Measurements from ENCODE around the gene TRAF2. TPM values are rescaled to one million over a fixed set of nuclear protein-coding genes. Genes with fewer than 3 reads are reported as not detected.
"Not testable (repeated sequence)": the region's sequence is repeated elsewhere in the genome, so short reads cannot be mapped to it uniquely, and the experiment has no call there.

TRAF2 gene
- polyA plus RNA-seq, 3 donors: 1.6 to 6.1 (median 2.0) TPM

GRCh38 chr9:136842380-136842948 is 43.9 kb upstream of the TRAF2 start, which contains the start of gene AJM1:
Gene AJM1, plus strand, starts transcription at chr9:136842478. Its CDS starts 1,937 bp downstream, at chr9:136844415.
- not testable (repeated sequence) for H4K20me1 ChIP-seq (ENCODE audit: insufficient read depth, low read length); H3K9me3 ChIP-seq (replicated peaks in 1 of 2; ENCODE audit: control insufficient read depth in 1 of 2, insufficient read depth in 1 of 2, low read length in 2 of 2); H3K27ac ChIP-seq (ENCODE audit: low read depth in 1 of 2, low read length in 2 of 2); H3K27ac Mint-ChIP-seq; H3K79me2 ChIP-seq (ENCODE audit: insufficient read depth, low read length)
- Histone ChIP-seq H3K4me3 (replicated peaks in 1 of 3; ENCODE audit: low read depth in 2 of 3, low read length in 3 of 3) (peak within 1 kb of the TSS; percentile 18 to 74 (median 43)), H3K27me3 (ENCODE audit: control insufficient read depth in 2 of 2, insufficient read depth in 2 of 2, low read length in 2 of 2) (peaks cover 12 to 36% of the 10 kb centered on the region in 2 donors), H2AFZ (ENCODE audit: insufficient read depth, low read depth, low read length, poor library complexity, severe bottlenecking) (peak within 1 kb of the TSS; percentile 78), H3K4me2 (replicated peaks; ENCODE audit: extremely low read depth, low read length, poor library complexity, severe bottlenecking) (peak within 1 kb of the TSS; percentile 72), H3K4me1 (ENCODE audit: control insufficient read depth in 1 of 2, insufficient read depth in 2 of 2, low read length in 2 of 2) (peaks cover 19 to 37% of the 10 kb centered on the region in 2 donors), H3K36me3 (replicated peaks in 1 of 2; ENCODE audit: control insufficient read depth in 1 of 2, insufficient read depth in 2 of 2, low read length in 2 of 2) (peaks cover 18 to 22% of the 10 kb centered on the region in 2 donors), H3K9ac (ENCODE audit: insufficient read depth, low read length, poor library complexity, severe bottlenecking) (peak within 1 kb of the TSS; percentile 46)
- TF ChIP-seq CTCF (IDR thresholded peaks at IDR 0.05): peak; percentile 91
- peaks cover 15% of the 10 kb centered on the region for H3K4me1 Mint-ChIP-seq
- intact Hi-C loops (cut with micrococcal nuclease): loop anchor here (5.0 to 10.0 kb wide), 3 partner anchors 35 to 190 kb away; partner anchors contain the start of genes C8G (in 1 of the 2), FBXW5 (in 1 of the 2), FUT7 (in 1 of the 2) and RABL6 (in 1 of the 2)
- peak; percentile 65 to 67 (median 66) for DNase-seq
- WGBS (ENCODE audit: insufficient coverage): under 1% methylated on average over 16 of the region's 27 CpGs
- H3K27me3 Mint-ChIP-seq (ENCODE audit: low read depth in 3 of 3): peaks cover 24 to 51% (median 37%) of the 10 kb centered on the region in 3 donors
- H3K9me3 Mint-ChIP-seq: peaks cover 0 to 15% (median 12%) of the 10 kb centered on the region in 7 donors
- peak within 1 kb of the TSS; percentile 70 to 86 for H3K4me3 Mint-ChIP-seq
- peaks cover 18 to 29% of the 10 kb centered on the region in 2 donors for H3K36me3 Mint-ChIP-seq

- peak overlapping the region; percentile 47 to 79 for H3K4me3 Mint-ChIP-seq
- WGBS (ENCODE audit: insufficient coverage): 23% methylated on average over 21 of the region's 21 CpGs
- peaks cover 22% of the 10 kb centered on the region for H3K4me1 Mint-ChIP-seq
- peaks cover 16 to 23% of the 10 kb centered on the region in 2 donors for H3K36me3 Mint-ChIP-seq
- H4K20me1 ChIP-seq (ENCODE audit: insufficient read depth, low read length); H3K79me2 ChIP-seq (ENCODE audit: insufficient read depth, low read length); H3K9me3 ChIP-seq (replicated peaks in 1 of 2; ENCODE audit: control insufficient read depth in 1 of 2, insufficient read depth in 1 of 2, low read length in 2 of 2); H3K27ac ChIP-seq (ENCODE audit: low read depth in 1 of 2, low read length in 2 of 2); H3K4me3 ChIP-seq (replicated peaks in 1 of 3; ENCODE audit: low read depth in 2 of 3, low read length in 3 of 3); H3K4me2 ChIP-seq (replicated peaks; ENCODE audit: extremely low read depth, low read length, poor library complexity, severe bottlenecking); H3K9ac ChIP-seq (ENCODE audit: insufficient read depth, low read length, poor library complexity, severe bottlenecking); H2AFZ ChIP-seq (ENCODE audit: insufficient read depth, low read depth, low read length, poor library complexity, severe bottlenecking); DNase-seq: not testable (repeated sequence)
- peaks cover 27 to 45% of the 10 kb centered on the region in 2 donors for H3K4me1 ChIP-seq (ENCODE audit: control insufficient read depth in 1 of 2, insufficient read depth in 2 of 2, low read length in 2 of 2)
- intact Hi-C loops (cut with micrococcal nuclease): loop anchor here (5.0 to 10.0 kb wide), 3 partner anchors 36 to 189 kb away; partner anchors contain the start of genes C8G (in 1 of the 2), FBXW5 (in 1 of the 2), FUT7 (in 1 of the 2) and RABL6 (in 1 of the 2)
- peaks cover 0 to 15% (median 12%) of the 10 kb centered on the region in 7 donors for H3K9me3 Mint-ChIP-seq
- peaks cover 18 to 20% of the 10 kb centered on the region in 2 donors for H3K36me3 ChIP-seq (replicated peaks in 1 of 2; ENCODE audit: control insufficient read depth in 1 of 2, insufficient read depth in 2 of 2, low read length in 2 of 2)
- peaks cover 30 to 57% (median 40%) of the 10 kb centered on the region in 3 donors for H3K27me3 Mint-ChIP-seq (ENCODE audit: low read depth in 3 of 3)
- H3K27ac Mint-ChIP-seq: peak overlapping the region in 2 of 7 donors; percentile 8 to 63
- peaks cover 12 to 43% of the 10 kb centered on the region in 2 donors for H3K27me3 ChIP-seq (ENCODE audit: control insufficient read depth in 2 of 2, insufficient read depth in 2 of 2, low read length in 2 of 2)
Observed at GRCh38 chr9:136843159-136843800, 43.0 kb upstream of the TRAF2 start.
